ENCODE measurements around the gene ATXN7L1.
A peak's percentile ranks its signal among the peaks of the same experiment; 100 is the strongest.

The ATXN7L1 gene

GRCh38 chr7:105876091-105876963 lies at the start of gene ATXN7L1:
Gene ATXN7L1 (minus strand): TSS chr7:105876599. CDS start chr7:105876558, 41 bp downstream.
- peak; percentile 64 for DNase-seq

- DNase-seq, result no peak
These were observed 49.7 kb upstream of the ATXN7L1 start for GRCh38 chr7:105926131-105926530.

- DNase-seq, result no peak
These were observed 48.5 kb upstream of the ATXN7L1 start for GRCh38 chr7:105924945-105925344.

GRCh38 chr7:105920766-105921165 lies 44.4 kb upstream of the ATXN7L1 start:
- DNase-seq, result no peak

- no peak for DNase-seq
These were observed 41.3 kb upstream of the ATXN7L1 start for GRCh38 chr7:105917659-105918058.

GRCh38 chr7:105916603-105917002 lies 40.2 kb upstream of the ATXN7L1 start:
- DNase-seq, result no peak

GRCh38 chr7:105913947-105914346 lies 37.5 kb upstream of the ATXN7L1 start:
- DNase-seq, result no peak

- no peak for DNase-seq
These were observed 35.7 kb upstream of the ATXN7L1 start for GRCh38 chr7:105911961-105912575.

GRCh38 chr7:105910172-105910571 lies 33.8 kb upstream of the ATXN7L1 start:
- DNase-seq, result no peak

GRCh38 chr7:105909742-105910141 lies 33.3 kb upstream of the ATXN7L1 start:
- no peak for DNase-seq

GRCh38 chr7:105907129-105907846 lies 30.9 kb upstream of the ATXN7L1 start:
- no peak for DNase-seq

GRCh38 chr7:105906695-105907094 lies 30.3 kb upstream of the ATXN7L1 start:
- DNase-seq, result no peak

GRCh38 chr7:105905910-105906568 lies 29.6 kb upstream of the ATXN7L1 start:
- DNase-seq, result no peak

GRCh38 chr7:105905209-105905909 lies 29.0 kb upstream of the ATXN7L1 start:
- no peak for DNase-seq

GRCh38 chr7:105904064-105904463 lies 27.7 kb upstream of the ATXN7L1 start:
- DNase-seq, result no peak

- DNase-seq, result no peak
These were observed 26.0 kb upstream of the ATXN7L1 start for GRCh38 chr7:105902325-105902911.

GRCh38 chr7:105897999-105898398 lies 21.6 kb upstream of the ATXN7L1 start:
- no peak for DNase-seq

- DNase-seq, result no peak
These were observed 20.1 kb upstream of the ATXN7L1 start for GRCh38 chr7:105896407-105896911.

GRCh38 chr7:105894131-105894530 lies 17.7 kb upstream of the ATXN7L1 start:
- DNase-seq, result no peak

- DNase-seq, result no peak
These were observed 16.0 kb upstream of the ATXN7L1 start for GRCh38 chr7:105892387-105892786.

GRCh38 chr7:105890290-105890997 lies 14.0 kb upstream of the ATXN7L1 start:
- DNase-seq, result no peak

Data from 8988T (cell line).